Measurements from ENCODE around the gene MYH10.

The MYH10 gene

GRCh38 chr17:8451933-8452614 lies 178.5 kb downstream of the MYH10 start:
- no peak for DNase-seq (ENCODE audit: extremely low read depth, insufficient read length)
- Histone ChIP-seq H3K36me3 (ENCODE audit: control insufficient read depth, insufficient read depth, low read length) (peaks cover 9% of the 10 kb centered on the region), H3K27me3 (replicated peaks; ENCODE audit: control insufficient read depth, insufficient read depth, low read length) (no peaks in the 10 kb centered on the region), H3K4me3 (replicated peaks; ENCODE audit: low read depth, low read length) (no peak overlapping the region)
- TF ChIP-seq CTCF (IDR thresholded peaks at IDR 0.05; ENCODE audit: insufficient read depth, low read length, poor library complexity, severe bottlenecking): no peak

- Histone ChIP-seq H3K4me3 (replicated peaks; ENCODE audit: low read depth, low read length) (no peak overlapping the region), H3K36me3 (ENCODE audit: control insufficient read depth, insufficient read depth, low read length) (peaks cover 11% of the 10 kb centered on the region), H3K27me3 (replicated peaks; ENCODE audit: control insufficient read depth, insufficient read depth, low read length) (no peaks in the 10 kb centered on the region)
- no peak for TF ChIP-seq CTCF (IDR thresholded peaks at IDR 0.05; ENCODE audit: insufficient read depth, low read length, poor library complexity, severe bottlenecking)
- DNase-seq (ENCODE audit: extremely low read depth, insufficient read length): no peak
Measured at GRCh38 chr17:8448310-8448709, 182.2 kb downstream of the MYH10 start.

GRCh38 chr17:8447799-8448198 lies 182.7 kb downstream of the MYH10 start:
- no peak for TF ChIP-seq CTCF (IDR thresholded peaks at IDR 0.05; ENCODE audit: insufficient read depth, low read length, poor library complexity, severe bottlenecking)
- no peak for DNase-seq (ENCODE audit: extremely low read depth, insufficient read length)
- peaks cover 11% of the 10 kb centered on the region for H3K36me3 ChIP-seq (ENCODE audit: control insufficient read depth, insufficient read depth, low read length)
- no peaks in the 10 kb centered on the region for H3K27me3 ChIP-seq (replicated peaks; ENCODE audit: control insufficient read depth, insufficient read depth, low read length)
- H3K4me3 ChIP-seq (replicated peaks; ENCODE audit: low read depth, low read length): no peak overlapping the region

GRCh38 chr17:8445536-8445935 lies 185.0 kb downstream of the MYH10 start:
- no peak for DNase-seq (ENCODE audit: extremely low read depth, insufficient read length)
- Histone ChIP-seq H3K27me3 (replicated peaks; ENCODE audit: control insufficient read depth, insufficient read depth, low read length) (no peaks in the 10 kb centered on the region), H3K4me3 (replicated peaks; ENCODE audit: low read depth, low read length) (no peak overlapping the region), H3K36me3 (ENCODE audit: control insufficient read depth, insufficient read depth, low read length) (peaks cover 7% of the 10 kb centered on the region)
- TF ChIP-seq CTCF (IDR thresholded peaks at IDR 0.05; ENCODE audit: insufficient read depth, low read length, poor library complexity, severe bottlenecking): no peak

- peaks cover 7% of the 10 kb centered on the region for H3K36me3 ChIP-seq (ENCODE audit: control insufficient read depth, insufficient read depth, low read length)
- no peak for TF ChIP-seq CTCF (IDR thresholded peaks at IDR 0.05; ENCODE audit: insufficient read depth, low read length, poor library complexity, severe bottlenecking)
Measured at GRCh38 chr17:8444494-8444893, 186.0 kb downstream of the MYH10 start.

GRCh38 chr17:8443756-8444155 lies 186.8 kb downstream of the MYH10 start:
- no peak overlapping the region for H3K4me3 ChIP-seq (replicated peaks; ENCODE audit: low read depth, low read length)
- H3K36me3 ChIP-seq (ENCODE audit: control insufficient read depth, insufficient read depth, low read length): peaks cover 5% of the 10 kb centered on the region
- DNase-seq (ENCODE audit: extremely low read depth, insufficient read length): no peak
- H3K27me3 ChIP-seq (replicated peaks; ENCODE audit: control insufficient read depth, insufficient read depth, low read length): no peaks in the 10 kb centered on the region
- TF ChIP-seq CTCF (IDR thresholded peaks at IDR 0.05; ENCODE audit: insufficient read depth, low read length, poor library complexity, severe bottlenecking): no peak

More at GRCh38 chr17:8444494-8444893, 186.0 kb downstream of the MYH10 start:
- DNase-seq (ENCODE audit: extremely low read depth, insufficient read length): no peak
- Histone ChIP-seq H3K4me3 (replicated peaks; ENCODE audit: low read depth, low read length) (no peak overlapping the region), H3K27me3 (replicated peaks; ENCODE audit: control insufficient read depth, insufficient read depth, low read length) (no peaks in the 10 kb centered on the region)

Data from GM06990 (cell line).